IPS-NIHi7 (cell line): ENCODE measurements around the gene PRDM16.

Source experiments
- DNase-seq: peaks from one replicate; pipeline ENCODE4 v3.0.0; 2012; ENCODE audit warnings: mixed read lengths; ENCODE audit errors: extremely low spot score

PRDM16 gene

GRCh38 chr1:3444298-3444697 lies 375.3 kb downstream of the PRDM16 start:
- DNase-seq: no peak

- no peak for DNase-seq
These were observed 375.7 kb downstream of the PRDM16 start for GRCh38 chr1:3444736-3445135.

GRCh38 chr1:3450202-3450863 lies 381.3 kb downstream of the PRDM16 start:
- no peak for DNase-seq

- DNase-seq: no peak
These were observed 382.0 kb downstream of the PRDM16 start for GRCh38 chr1:3450983-3451382.

- DNase-seq: no peak
These were observed 383.2 kb downstream of the PRDM16 start for GRCh38 chr1:3451994-3452865.

- no peak for DNase-seq
These were observed 383.8 kb downstream of the PRDM16 start for GRCh38 chr1:3452866-3453175.

- DNase-seq: peak; percentile 94
These were observed 384.3 kb downstream of the PRDM16 start for GRCh38 chr1:3453203-3453761.

GRCh38 chr1:3453891-3454810 lies 385.1 kb downstream of the PRDM16 start, which contains the start of gene ARHGEF16:
Gene ARHGEF16 (plus strand): TSS chr1:3454665. CDS start chr1:3463085, 8,420 bp downstream.
- peak; percentile 94 for DNase-seq

- peak; percentile 87 for DNase-seq
These were observed 386.0 kb downstream of the PRDM16 start for GRCh38 chr1:3454811-3455618.

GRCh38 chr1:3455670-3456448 lies 386.9 kb downstream of the PRDM16 start:
- no peak for DNase-seq

- DNase-seq: no peak
These were observed 387.5 kb downstream of the PRDM16 start for GRCh38 chr1:3456449-3456963.

GRCh38 chr1:3456964-3457909 lies 388.2 kb downstream of the PRDM16 start:
- DNase-seq: no peak

GRCh38 chr1:3457910-3458883 lies 389.2 kb downstream of the PRDM16 start:
- DNase-seq: no peak

- DNase-seq: no peak
These were observed 390.3 kb downstream of the PRDM16 start for GRCh38 chr1:3459051-3459908.

- no peak for DNase-seq
These were observed 391.1 kb downstream of the PRDM16 start for GRCh38 chr1:3459940-3460671.

- no peak for DNase-seq
These were observed 391.7 kb downstream of the PRDM16 start for GRCh38 chr1:3460672-3461131.
